ENCODE measurements around the gene ADGRB2. TPM values are rescaled to one million over a fixed set of nuclear protein-coding genes. Genes with fewer than 3 reads are reported as not detected.
A peak's percentile ranks its signal among the peaks of the same experiment; 100 is the strongest.

Gene ADGRB2
- total RNA-seq, 1 experiment from 2014 or later = 12.3 TPM

GRCh38 chr1:31798433-31799195 lies 34.5 kb upstream of the ADGRB2 start:
- intact Hi-C loops (cut with micrococcal nuclease) = no loop called here
- no TSS peak for BruUV-seq (replicated peaks)
- CTCF ChIA-PET = interaction anchor here (0.8 kb wide), 1 partner anchor 9 kb away, joined by 4 read pairs; no protein-coding TSS in a partner anchor

GRCh38 chr1:31798086-31798432 lies 33.9 kb upstream of the ADGRB2 start:
- peak overlapping the region; percentile 58 for H2AFZ ChIP-seq (ENCODE audit: low read length)
- ChIA-PET POLR2A (ENCODE audit: unreplicated experiment) (interaction anchor here (0.7 kb wide), 1 partner anchor 128 kb away, joined by 6 read pairs; no protein-coding TSS in a partner anchor), CTCF (no interaction called here)
- H3K79me2 ChIP-seq (ENCODE audit: low read length) = peaks cover 14% of the 10 kb centered on the region; the same call in 1 of the 2 replicates
- no peaks in the 10 kb centered on the region for H3K9me2 ChIP-seq (replicated peaks; ENCODE audit: low read length)
- peak overlapping the region; percentile 74 for H3K27ac ChIP-seq (ENCODE audit: low read length)
- no peak for DNase-seq
- TF ChIP-seq EZH2phosphoT487 (IDR thresholded peaks at IDR 0.05; ENCODE audit: borderline replicate concordance, low read length) (no peak), EZH2 (IDR thresholded peaks at IDR 0.05; ENCODE audit: low read length, unreplicated experiment) (no peak), CTCF (conservative IDR thresholded peaks at IDR 0.05; ENCODE audit: low read depth, low read length) (no peak)
- no peaks in the 10 kb centered on the region for H3F3A ChIP-seq (ENCODE audit: low read length, unreplicated experiment)
- H3K36me3 ChIP-seq (ENCODE audit: low read depth, low read length) = no peaks in the 10 kb centered on the region
- peak overlapping the region; percentile 46 for H3K9ac ChIP-seq (ENCODE audit: low read length)
- intact Hi-C loops (cut with micrococcal nuclease) = no loop called here
- ATAC-seq = no peak
- H4K20me1 ChIP-seq (ENCODE audit: low read length) = no peaks in the 10 kb centered on the region
- H3K27me3 ChIP-seq (ENCODE audit: low read length) = no peaks in the 10 kb centered on the region
- H3K4me2 ChIP-seq (ENCODE audit: low read length) = peak overlapping the region; percentile 83
- BruUV-seq (replicated peaks) = TSS peak; percentile 76
- peaks cover 23% of the 10 kb centered on the region for H3K4me1 ChIP-seq (ENCODE audit: insufficient read depth, low read length)
- H3K9me3 ChIP-seq (ENCODE audit: low read length) = no peaks in the 10 kb centered on the region
- H3K4me3 ChIP-seq (ENCODE audit: low read length) = peak overlapping the region; percentile 57

More at GRCh38 chr1:31798433-31799195, 34.5 kb upstream of the ADGRB2 start:
- H3K36me3 ChIP-seq (ENCODE audit: low read depth, low read length) = no peaks in the 10 kb centered on the region
- H3F3A ChIP-seq (ENCODE audit: low read length, unreplicated experiment) = no peaks in the 10 kb centered on the region
- peak; percentile 95 for ATAC-seq
- H3K9ac ChIP-seq (ENCODE audit: low read length) = peak overlapping the region; percentile 46
- POLR2A ChIA-PET (ENCODE audit: unreplicated experiment) = no interaction called here
- peak overlapping the region; percentile 57 for H3K4me3 ChIP-seq (ENCODE audit: low read length)
- no peaks in the 10 kb centered on the region for H3K9me3 ChIP-seq (ENCODE audit: low read length)
- TF ChIP-seq EZH2phosphoT487 (IDR thresholded peaks at IDR 0.05; ENCODE audit: borderline replicate concordance, low read length) = no peak
- TF ChIP-seq EZH2 (IDR thresholded peaks at IDR 0.05; ENCODE audit: low read length, unreplicated experiment) = no peak
- no peak for TF ChIP-seq CTCF (conservative IDR thresholded peaks at IDR 0.05; ENCODE audit: low read depth, low read length)
- peak overlapping the region; percentile 83 for H3K4me2 ChIP-seq (ENCODE audit: low read length)
- no peaks in the 10 kb centered on the region for H4K20me1 ChIP-seq (ENCODE audit: low read length)
- H3K9me2 ChIP-seq (replicated peaks; ENCODE audit: low read length) = no peaks in the 10 kb centered on the region
- peaks cover 23% of the 10 kb centered on the region for H3K4me1 ChIP-seq (ENCODE audit: insufficient read depth, low read length)
- no peaks in the 10 kb centered on the region for H3K27me3 ChIP-seq (ENCODE audit: low read length)
- peak overlapping the region; percentile 74 for H3K27ac ChIP-seq (ENCODE audit: low read length)
- H3K79me2 ChIP-seq (ENCODE audit: low read length) = peaks cover 14% of the 10 kb centered on the region; the same call in 1 of the 2 replicates
- peak overlapping the region; percentile 58 for H2AFZ ChIP-seq (ENCODE audit: low read length)
- DNase-seq = peak; percentile 87

- Histone ChIP-seq H3K4me2 (ENCODE audit: low read length) (peak overlapping the region; percentile 83), H3K4me3 (ENCODE audit: low read length) (peak overlapping the region; percentile 57; the same call in 1 of the 2 replicates)
Observed at GRCh38 chr1:31797216-31797615, 33.1 kb upstream of the ADGRB2 start.

More at GRCh38 chr1:31797216-31797615, 33.1 kb upstream of the ADGRB2 start:
- ATAC-seq (no peak), DNase-seq (no peak)
- TF ChIP-seq EZH2phosphoT487 (IDR thresholded peaks at IDR 0.05; ENCODE audit: borderline replicate concordance, low read length) (no peak), EZH2 (IDR thresholded peaks at IDR 0.05; ENCODE audit: low read length, unreplicated experiment) (no peak), CTCF (conservative IDR thresholded peaks at IDR 0.05; ENCODE audit: low read depth, low read length) (no peak)
- intact Hi-C loops (cut with micrococcal nuclease) = no loop called here
- H4K20me1 ChIP-seq (ENCODE audit: low read length) = no peaks in the 10 kb centered on the region
- no TSS peak for BruUV-seq (replicated peaks)
- H3K79me2 ChIP-seq (ENCODE audit: low read length) = peaks cover 14% of the 10 kb centered on the region; the same call in 1 of the 2 replicates
- CTCF ChIA-PET = no interaction called here
- H3K9ac ChIP-seq (ENCODE audit: low read length) = no peak overlapping the region
- H3K27ac ChIP-seq (ENCODE audit: low read length) = no peak overlapping the region
- no peaks in the 10 kb centered on the region for H3F3A ChIP-seq (ENCODE audit: low read length, unreplicated experiment)
- H3K9me3 ChIP-seq (ENCODE audit: low read length) = no peaks in the 10 kb centered on the region
- no peak overlapping the region for H2AFZ ChIP-seq (ENCODE audit: low read length)
- POLR2A ChIA-PET (ENCODE audit: unreplicated experiment) = interaction anchor here (0.7 kb wide), 1 partner anchor 128 kb away, joined by 6 read pairs; no protein-coding TSS in a partner anchor
- H3K36me3 ChIP-seq (ENCODE audit: low read depth, low read length) = no peaks in the 10 kb centered on the region
- peaks cover 23% of the 10 kb centered on the region for H3K4me1 ChIP-seq (ENCODE audit: insufficient read depth, low read length)
- H3K27me3 ChIP-seq (ENCODE audit: low read length) = no peaks in the 10 kb centered on the region
- no peaks in the 10 kb centered on the region for H3K9me2 ChIP-seq (replicated peaks; ENCODE audit: low read length)
